ENCODE data around the gene ANO7.

ANO7 gene

GRCh38 chr2:241234962-241235740 lies 46.7 kb downstream of the ANO7 start:
- Histone ChIP-seq H3K9me3 (ENCODE audit: control insufficient read depth, low read depth, low read length) (no peaks in the 10 kb centered on the region), H3K27me3 (ENCODE audit: control insufficient read depth, insufficient read depth, low read length) (no peaks in the 10 kb centered on the region), H3K4me1 (ENCODE audit: control insufficient read depth, low read depth, low read length) (no peaks in the 10 kb centered on the region), H3K4me3 (ENCODE audit: low read length) (no peak overlapping the region), H3K27ac (ENCODE audit: low read length) (no peak overlapping the region), H3K9ac (ENCODE audit: low read length) (no peak overlapping the region), H3K36me3 (ENCODE audit: control insufficient read depth, low read depth, low read length) (peaks cover 89% of the 10 kb centered on the region)

GRCh38 chr2:241235859-241236593 lies 47.5 kb downstream of the ANO7 start:
- no peaks in the 10 kb centered on the region for H3K27me3 ChIP-seq (ENCODE audit: control insufficient read depth, insufficient read depth, low read length)
- H3K36me3 ChIP-seq (ENCODE audit: control insufficient read depth, low read depth, low read length) = peaks cover 90% of the 10 kb centered on the region
- H3K4me1 ChIP-seq (ENCODE audit: control insufficient read depth, low read depth, low read length) = no peaks in the 10 kb centered on the region
- H3K9ac ChIP-seq (ENCODE audit: low read length) = no peak overlapping the region
- H3K4me3 ChIP-seq (ENCODE audit: low read length) = no peak overlapping the region
- H3K9me3 ChIP-seq (ENCODE audit: control insufficient read depth, low read depth, low read length) = no peaks in the 10 kb centered on the region
- H3K27ac ChIP-seq (ENCODE audit: low read length) = no peak overlapping the region

GRCh38 chr2:241237047-241237446 lies 48.6 kb downstream of the ANO7 start:
- Histone ChIP-seq H3K27me3 (ENCODE audit: control insufficient read depth, insufficient read depth, low read length) (no peaks in the 10 kb centered on the region), H3K27ac (ENCODE audit: low read length) (no peak overlapping the region), H3K9me3 (ENCODE audit: control insufficient read depth, low read depth, low read length) (no peaks in the 10 kb centered on the region), H3K9ac (ENCODE audit: low read length) (no peak overlapping the region), H3K4me1 (ENCODE audit: control insufficient read depth, low read depth, low read length) (no peaks in the 10 kb centered on the region), H3K36me3 (ENCODE audit: control insufficient read depth, low read depth, low read length) (peaks cover 96% of the 10 kb centered on the region), H3K4me3 (ENCODE audit: low read length) (no peak overlapping the region)

- H3K9me3 ChIP-seq (ENCODE audit: control insufficient read depth, low read depth, low read length) = no peaks in the 10 kb centered on the region
- no peak overlapping the region for H3K9ac ChIP-seq (ENCODE audit: low read length)
- H3K27ac ChIP-seq (ENCODE audit: low read length) = no peak overlapping the region
- H3K4me3 ChIP-seq (ENCODE audit: low read length) = no peak overlapping the region
- H3K36me3 ChIP-seq (ENCODE audit: control insufficient read depth, low read depth, low read length) = peaks cover 97% of the 10 kb centered on the region
- no peaks in the 10 kb centered on the region for H3K4me1 ChIP-seq (ENCODE audit: control insufficient read depth, low read depth, low read length)
- no peaks in the 10 kb centered on the region for H3K27me3 ChIP-seq (ENCODE audit: control insufficient read depth, insufficient read depth, low read length)
Measured at GRCh38 chr2:241237949-241238371, 49.5 kb downstream of the ANO7 start.

- Histone ChIP-seq H3K36me3 (ENCODE audit: control insufficient read depth, low read depth, low read length) (peaks cover 97% of the 10 kb centered on the region), H3K9ac (ENCODE audit: low read length) (no peak overlapping the region), H3K9me3 (ENCODE audit: control insufficient read depth, low read depth, low read length) (no peaks in the 10 kb centered on the region), H3K4me3 (ENCODE audit: low read length) (no peak overlapping the region), H3K27ac (ENCODE audit: low read length) (no peak overlapping the region), H3K4me1 (ENCODE audit: control insufficient read depth, low read depth, low read length) (no peaks in the 10 kb centered on the region), H3K27me3 (ENCODE audit: control insufficient read depth, insufficient read depth, low read length) (no peaks in the 10 kb centered on the region)
Measured at GRCh38 chr2:241238693-241239198, 50.3 kb downstream of the ANO7 start.

- no peaks in the 10 kb centered on the region for H3K9me3 ChIP-seq (ENCODE audit: control insufficient read depth, low read depth, low read length)
- no peaks in the 10 kb centered on the region for H3K27me3 ChIP-seq (ENCODE audit: control insufficient read depth, insufficient read depth, low read length)
- no peak overlapping the region for H3K9ac ChIP-seq (ENCODE audit: low read length)
- no peak overlapping the region for H3K4me3 ChIP-seq (ENCODE audit: low read length)
- no peaks in the 10 kb centered on the region for H3K4me1 ChIP-seq (ENCODE audit: control insufficient read depth, low read depth, low read length)
- H3K27ac ChIP-seq (ENCODE audit: low read length) = no peak overlapping the region
- peaks cover 96% of the 10 kb centered on the region for H3K36me3 ChIP-seq (ENCODE audit: control insufficient read depth, low read depth, low read length)
Measured at GRCh38 chr2:241239552-241240202, 51.2 kb downstream of the ANO7 start.

- H3K4me1 ChIP-seq (ENCODE audit: control insufficient read depth, low read depth, low read length) = no peaks in the 10 kb centered on the region
- peaks cover 96% of the 10 kb centered on the region for H3K36me3 ChIP-seq (ENCODE audit: control insufficient read depth, low read depth, low read length)
- H3K9ac ChIP-seq (ENCODE audit: low read length) = no peak overlapping the region
- no peaks in the 10 kb centered on the region for H3K9me3 ChIP-seq (ENCODE audit: control insufficient read depth, low read depth, low read length)
- no peak overlapping the region for H3K27ac ChIP-seq (ENCODE audit: low read length)
- H3K27me3 ChIP-seq (ENCODE audit: control insufficient read depth, insufficient read depth, low read length) = no peaks in the 10 kb centered on the region
- no peak overlapping the region for H3K4me3 ChIP-seq (ENCODE audit: low read length)
Measured at GRCh38 chr2:241240320-241241004, 52.0 kb downstream of the ANO7 start.

GRCh38 chr2:241241669-241242068 lies 53.2 kb downstream of the ANO7 start:
- peaks cover 96% of the 10 kb centered on the region for H3K36me3 ChIP-seq (ENCODE audit: control insufficient read depth, low read depth, low read length)
- H3K9me3 ChIP-seq (ENCODE audit: control insufficient read depth, low read depth, low read length) = no peaks in the 10 kb centered on the region
- H3K4me1 ChIP-seq (ENCODE audit: control insufficient read depth, low read depth, low read length) = no peaks in the 10 kb centered on the region
- no peak overlapping the region for H3K9ac ChIP-seq (ENCODE audit: low read length)
- no peak overlapping the region for H3K27ac ChIP-seq (ENCODE audit: low read length)
- no peak overlapping the region for H3K4me3 ChIP-seq (ENCODE audit: low read length)
- no peaks in the 10 kb centered on the region for H3K27me3 ChIP-seq (ENCODE audit: control insufficient read depth, insufficient read depth, low read length)

- Histone ChIP-seq H3K27me3 (ENCODE audit: control insufficient read depth, insufficient read depth, low read length) (no peaks in the 10 kb centered on the region), H3K9ac (ENCODE audit: low read length) (no peak overlapping the region), H3K27ac (ENCODE audit: low read length) (no peak overlapping the region), H3K36me3 (ENCODE audit: control insufficient read depth, low read depth, low read length) (peaks cover 96% of the 10 kb centered on the region), H3K4me1 (ENCODE audit: control insufficient read depth, low read depth, low read length) (no peaks in the 10 kb centered on the region), H3K4me3 (ENCODE audit: low read length) (no peak overlapping the region), H3K9me3 (ENCODE audit: control insufficient read depth, low read depth, low read length) (no peaks in the 10 kb centered on the region)
Measured at GRCh38 chr2:241242306-241242705, 53.8 kb downstream of the ANO7 start.

GRCh38 chr2:241244368-241244767 lies 55.9 kb downstream of the ANO7 start:
- H3K4me1 ChIP-seq (ENCODE audit: control insufficient read depth, low read depth, low read length) = no peaks in the 10 kb centered on the region
- no peak overlapping the region for H3K9ac ChIP-seq (ENCODE audit: low read length)
- no peak overlapping the region for H3K27ac ChIP-seq (ENCODE audit: low read length)
- no peaks in the 10 kb centered on the region for H3K27me3 ChIP-seq (ENCODE audit: control insufficient read depth, insufficient read depth, low read length)
- H3K36me3 ChIP-seq (ENCODE audit: control insufficient read depth, low read depth, low read length) = peaks cover 96% of the 10 kb centered on the region
- no peak overlapping the region for H3K4me3 ChIP-seq (ENCODE audit: low read length)
- no peaks in the 10 kb centered on the region for H3K9me3 ChIP-seq (ENCODE audit: control insufficient read depth, low read depth, low read length)

GRCh38 chr2:241248289-241248688 lies 59.8 kb downstream of the ANO7 start:
- H3K36me3 ChIP-seq (ENCODE audit: control insufficient read depth, low read depth, low read length) = peaks cover 97% of the 10 kb centered on the region
- H3K27me3 ChIP-seq (ENCODE audit: control insufficient read depth, insufficient read depth, low read length) = no peaks in the 10 kb centered on the region
- H3K27ac ChIP-seq (ENCODE audit: low read length) = no peak overlapping the region
- H3K4me3 ChIP-seq (ENCODE audit: low read length) = no peak overlapping the region
- H3K9ac ChIP-seq (ENCODE audit: low read length) = no peak overlapping the region
- no peaks in the 10 kb centered on the region for H3K9me3 ChIP-seq (ENCODE audit: control insufficient read depth, low read depth, low read length)
- H3K4me1 ChIP-seq (ENCODE audit: control insufficient read depth, low read depth, low read length) = no peaks in the 10 kb centered on the region
